Amygdala (tissue), 56 donors: Measurements from ENCODE around the gene SLC6A6.

ENCODE experiments used
- DNase-seq, 56 donors: peaks; one replicate each; lab custom pipeline; 2025; lab: John Stamatoyannopoulos, UW

Gene SLC6A6

DNA sequence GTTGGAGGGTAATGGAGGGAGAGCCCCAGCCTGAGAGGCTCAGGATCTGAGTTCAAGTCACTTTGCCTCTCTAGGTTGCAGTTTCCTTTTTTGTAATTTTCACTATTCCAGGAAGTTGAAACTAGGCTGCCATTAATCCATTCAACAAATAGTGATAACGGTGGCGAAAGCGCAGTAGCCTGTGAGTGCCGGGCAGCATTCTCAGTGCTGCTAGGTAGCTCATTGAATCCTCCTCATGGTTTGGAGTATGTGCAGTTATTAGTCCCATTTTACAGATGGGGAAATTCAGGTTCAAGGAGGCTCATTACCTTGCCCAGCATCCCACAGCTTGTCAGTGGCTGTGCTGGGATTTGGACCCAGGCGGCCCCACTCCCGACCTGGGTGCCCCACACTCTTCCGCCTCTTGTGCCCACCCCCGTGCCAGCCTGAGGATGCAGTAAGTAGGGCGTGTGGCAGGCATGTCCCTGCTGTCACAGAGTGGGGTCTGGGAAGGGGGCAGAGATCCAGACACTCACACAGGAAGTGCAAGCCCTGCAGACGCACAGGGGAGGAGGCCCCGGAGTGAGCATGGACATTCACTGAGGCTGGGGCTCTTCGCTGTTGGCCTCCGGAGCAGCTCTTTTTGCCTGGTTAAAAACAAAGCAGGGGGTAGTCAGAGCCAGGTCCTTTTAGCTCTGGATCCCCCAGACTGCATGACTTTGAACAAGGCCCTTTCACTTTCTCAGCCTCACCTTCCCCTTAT, 58.8 kb downstream of the SLC6A6 start:
- no peak for DNase-seq

DNA sequence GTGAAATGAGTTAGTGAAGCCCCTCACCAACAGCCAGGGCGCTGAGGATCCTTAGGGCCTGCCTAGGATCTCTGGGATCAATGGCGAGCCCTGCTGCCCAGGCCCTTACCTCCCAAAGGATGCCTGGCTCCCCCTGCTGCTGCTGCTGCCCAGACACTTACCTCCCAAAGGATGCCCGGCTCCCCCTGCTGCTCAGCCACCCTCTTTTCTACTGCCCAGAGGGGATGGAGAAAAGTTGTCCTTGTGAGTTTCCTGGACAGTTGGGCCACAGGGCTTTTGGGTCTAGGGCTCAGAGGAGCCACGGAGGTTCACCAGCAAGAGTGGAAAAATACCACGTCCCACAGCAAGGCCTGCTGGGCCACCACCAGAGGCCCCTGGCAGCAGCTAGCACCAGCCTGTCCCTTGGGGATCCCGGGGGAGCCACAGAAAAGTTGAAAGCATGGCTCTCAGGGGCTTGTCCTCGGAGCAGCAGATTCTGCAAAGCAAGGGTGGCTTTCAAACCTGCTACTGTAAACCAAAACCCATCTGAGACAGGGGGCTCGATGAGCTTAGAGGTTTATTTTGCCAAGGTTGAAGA, 59.4 kb downstream of the SLC6A6 start:
- peak in 32 of 56 donors; percentile 8 to 66 (median 32) for DNase-seq

DNA sequence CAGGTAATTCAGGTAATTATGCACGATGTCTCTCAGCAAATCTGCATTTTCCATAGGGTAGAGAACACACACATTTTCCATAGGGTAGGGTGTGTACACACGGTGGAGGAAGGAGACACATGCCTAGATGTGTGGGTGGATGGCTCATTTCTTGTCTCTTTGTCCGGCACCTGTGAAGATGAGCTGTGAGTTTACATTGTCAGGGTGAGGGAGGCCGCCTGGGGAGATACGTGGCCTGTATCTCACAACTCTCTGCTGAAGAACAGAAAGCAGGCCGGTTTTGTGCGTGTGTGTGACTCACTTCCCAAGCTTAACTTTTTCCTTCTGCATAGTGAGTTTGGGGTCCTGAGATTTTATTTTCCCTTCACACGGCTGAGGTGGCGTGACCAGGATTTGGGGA, 60.3 kb downstream of the SLC6A6 start:
- no peak for DNase-seq

DNA sequence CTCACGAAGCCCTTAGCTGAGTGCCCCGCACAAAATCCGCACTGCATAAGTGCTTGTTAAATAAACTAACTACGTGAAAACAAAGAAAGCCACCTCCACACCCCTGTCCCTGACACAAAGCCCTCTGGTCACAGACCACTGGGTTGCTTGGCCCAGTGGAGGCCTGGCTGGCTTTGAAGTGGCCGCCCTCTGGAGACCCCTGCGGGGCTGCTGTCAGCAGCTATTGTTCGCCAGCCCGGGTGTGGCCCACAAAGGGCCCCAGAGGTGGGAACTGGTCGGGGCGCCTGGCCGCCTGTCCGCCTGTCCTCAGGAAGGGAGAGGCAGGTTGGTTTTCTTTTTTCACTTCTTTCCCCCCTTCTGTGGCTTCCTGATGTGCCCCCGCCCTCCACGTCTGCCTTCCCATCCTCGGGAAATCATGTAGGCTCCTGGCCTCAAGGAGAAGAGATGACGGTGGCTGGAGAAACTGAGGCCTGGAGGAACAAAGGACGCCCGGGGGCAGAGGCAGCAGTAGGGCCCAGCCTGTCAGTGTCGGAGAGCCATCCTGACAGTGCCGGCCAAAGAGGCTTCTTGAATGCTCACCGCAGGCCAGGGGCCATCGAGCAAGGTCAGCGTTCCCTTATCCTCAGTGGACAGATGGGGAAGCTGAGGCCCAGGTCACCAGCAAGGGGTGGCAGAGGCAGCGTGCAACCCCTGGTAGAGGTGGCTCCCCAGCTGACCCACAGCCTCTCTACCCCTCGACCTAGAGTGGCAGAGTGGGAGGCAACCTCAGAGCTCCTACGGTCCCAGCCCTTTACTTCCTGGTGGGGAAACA, 61.1 kb downstream of the SLC6A6 start:
- DNase-seq = no peak

DNA sequence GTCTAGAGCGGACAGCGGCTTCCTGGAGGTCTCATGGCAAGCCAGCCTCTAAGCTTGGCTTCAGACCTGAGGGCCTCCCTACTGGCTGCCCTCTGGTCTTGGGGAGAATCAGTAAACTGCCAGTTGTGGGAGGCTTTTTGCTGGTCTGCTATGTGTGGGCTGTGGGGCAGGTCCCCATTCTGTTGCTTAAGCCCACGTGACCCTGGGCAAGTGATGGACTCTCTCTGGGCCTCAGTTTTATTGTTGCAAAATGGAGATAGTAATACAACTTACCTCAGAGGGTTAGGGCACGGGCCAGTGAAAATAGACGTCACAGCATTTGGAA, 61.7 kb downstream of the SLC6A6 start:
- no peak for DNase-seq

DNA sequence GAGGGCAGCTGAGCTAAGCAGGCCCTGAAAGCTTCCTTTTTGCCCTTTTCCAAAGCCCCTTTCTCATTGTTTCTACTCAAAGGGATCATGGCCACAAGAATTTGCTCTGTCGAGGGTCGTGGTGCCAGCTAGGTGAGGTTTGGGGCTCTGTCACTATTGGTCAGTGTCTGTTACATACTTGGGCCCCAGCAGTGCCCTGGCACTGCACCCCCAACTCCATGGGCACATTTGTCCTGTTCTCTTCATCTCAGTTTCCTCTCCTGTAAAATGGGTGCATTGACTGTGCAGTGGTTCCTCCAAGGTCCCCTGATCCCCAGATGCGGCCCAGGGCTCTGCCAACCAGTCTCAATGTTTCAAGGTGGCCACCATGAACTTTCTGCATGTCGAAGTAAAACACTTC, 62.1 kb downstream of the SLC6A6 start:
- no peak for DNase-seq

DNA sequence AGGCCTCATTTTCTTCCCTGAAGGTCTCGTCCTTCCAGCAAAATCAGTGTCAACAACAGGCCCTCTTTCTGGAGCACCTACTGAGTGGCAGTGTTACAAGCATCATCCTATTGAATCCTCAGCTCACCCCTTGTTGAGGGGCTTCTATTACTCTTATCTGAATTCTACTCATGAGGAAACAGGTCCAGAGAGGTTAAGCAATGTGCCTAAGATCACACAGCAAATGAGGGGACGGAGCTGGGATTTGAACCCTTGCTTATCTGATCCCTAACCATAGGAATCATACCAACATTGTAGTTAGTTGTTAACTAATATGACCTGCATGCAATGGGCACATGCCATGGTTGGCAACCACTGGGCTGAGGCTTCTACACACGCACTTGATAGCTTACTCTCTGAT, 63.0 kb downstream of the SLC6A6 start:
- no peak for DNase-seq

DNA sequence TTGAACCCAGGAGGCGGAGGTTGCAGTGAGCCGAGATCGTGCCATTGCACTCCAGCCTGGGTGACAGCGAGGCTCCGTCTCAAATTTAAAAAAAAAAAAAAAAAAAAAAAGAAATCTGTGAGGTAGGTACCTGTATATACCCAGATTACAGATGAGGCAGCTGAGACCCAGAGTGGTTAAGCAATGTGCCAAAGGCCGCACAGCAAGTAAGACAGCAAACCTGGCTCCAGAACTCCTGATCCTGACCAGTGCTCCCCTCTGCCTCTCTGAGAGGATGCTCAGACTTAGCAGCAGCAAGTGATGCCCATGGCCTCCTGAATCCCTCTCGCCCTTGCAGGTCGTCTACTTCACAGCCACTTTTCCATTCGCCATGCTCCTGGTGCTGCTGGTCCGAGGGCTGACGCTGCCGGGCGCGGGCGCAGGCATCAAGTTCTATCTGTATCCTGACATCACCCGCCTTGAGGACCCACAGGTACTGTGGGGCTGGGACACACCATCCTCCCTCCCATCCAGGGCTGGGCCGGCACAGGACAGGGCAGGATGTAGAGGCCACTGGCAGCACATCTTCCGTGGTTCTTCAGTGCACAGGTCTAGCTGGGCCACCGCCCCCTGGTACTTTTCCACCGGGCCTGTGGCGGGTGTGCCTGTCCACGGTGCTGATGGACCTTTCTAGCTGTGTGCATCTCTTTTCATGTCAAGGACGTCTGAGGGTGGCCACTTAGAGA, 63.9 kb downstream of the SLC6A6 start:
- DNase-seq = no peak

DNA sequence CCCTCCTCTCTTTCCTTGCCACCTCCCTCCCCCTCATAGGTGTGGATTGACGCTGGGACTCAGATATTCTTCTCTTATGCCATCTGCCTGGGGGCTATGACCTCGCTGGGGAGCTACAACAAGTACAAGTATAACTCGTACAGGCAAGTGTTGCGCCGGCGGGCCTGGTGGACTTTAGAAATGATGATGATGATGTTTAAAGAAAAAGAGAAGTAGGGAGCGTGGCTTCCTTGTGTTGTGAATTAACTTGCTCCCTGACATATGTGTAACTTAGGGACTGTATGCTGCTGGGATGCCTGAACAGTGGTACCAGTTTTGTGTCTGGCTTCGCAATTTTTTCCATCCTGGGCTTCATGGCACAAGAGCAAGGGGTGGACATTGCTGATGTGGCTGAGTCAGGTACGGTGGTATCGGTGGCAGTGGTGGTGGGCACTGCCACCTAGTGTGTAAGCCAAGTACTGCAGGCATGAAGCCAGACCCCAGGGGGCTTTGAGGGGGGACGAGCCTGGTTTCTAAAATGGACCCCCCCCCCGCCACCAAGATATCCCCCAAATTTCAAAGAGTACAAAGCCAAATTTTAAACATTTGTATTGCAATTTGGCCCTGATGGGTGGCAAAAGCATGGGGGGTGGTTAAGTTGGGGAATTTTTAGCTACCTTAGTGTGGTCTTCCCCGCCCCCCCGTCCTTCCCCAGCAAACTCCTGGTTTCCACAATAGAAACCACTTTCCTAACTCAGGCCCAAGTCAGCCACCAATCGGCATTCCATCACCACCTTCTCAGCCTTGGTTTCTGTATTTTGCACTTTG, 65.6 kb downstream of the SLC6A6 start:
- peak in 30 of 56 donors; percentile 3 to 58 (median 19) for DNase-seq

DNA sequence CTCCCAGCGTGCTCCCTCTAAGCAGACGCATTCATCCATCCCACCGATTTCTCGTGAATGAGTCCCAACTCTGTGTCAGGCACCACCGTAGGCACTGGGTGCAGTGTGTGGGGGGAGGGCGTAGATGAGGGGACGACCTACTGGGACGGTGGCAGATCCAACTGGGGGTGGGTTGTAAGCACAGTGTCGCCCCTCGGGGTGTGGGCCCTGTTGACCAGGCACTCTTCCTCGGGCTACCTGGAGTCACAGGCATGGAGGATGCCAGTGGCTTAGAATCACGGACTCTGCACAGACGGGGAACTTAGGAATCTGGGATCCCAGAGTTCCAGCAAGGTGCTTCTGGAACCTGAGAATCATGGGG, 66.2 kb downstream of the SLC6A6 start:
- DNase-seq = no peak

DNA sequence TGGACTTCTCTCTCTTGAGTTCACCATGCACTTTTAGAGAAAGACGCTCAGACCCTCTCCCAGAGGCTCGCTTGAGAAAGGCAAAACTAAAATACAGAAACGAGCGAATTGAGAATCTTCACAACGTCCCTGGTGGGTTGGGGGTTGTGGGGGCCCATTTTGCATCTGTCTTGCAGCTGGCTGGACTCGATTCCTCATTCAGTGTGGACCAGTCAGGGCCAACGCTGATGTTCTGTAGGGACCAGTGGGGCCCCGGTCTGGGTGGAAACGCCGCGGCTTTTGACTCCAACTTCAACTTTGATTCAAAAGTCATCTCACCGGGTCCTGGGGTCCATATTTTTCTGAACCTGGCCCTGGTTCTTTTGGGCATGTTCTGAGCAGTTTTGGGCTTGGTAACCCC, 68.1 kb downstream of the SLC6A6 start:
- DNase-seq = no peak

DNA sequence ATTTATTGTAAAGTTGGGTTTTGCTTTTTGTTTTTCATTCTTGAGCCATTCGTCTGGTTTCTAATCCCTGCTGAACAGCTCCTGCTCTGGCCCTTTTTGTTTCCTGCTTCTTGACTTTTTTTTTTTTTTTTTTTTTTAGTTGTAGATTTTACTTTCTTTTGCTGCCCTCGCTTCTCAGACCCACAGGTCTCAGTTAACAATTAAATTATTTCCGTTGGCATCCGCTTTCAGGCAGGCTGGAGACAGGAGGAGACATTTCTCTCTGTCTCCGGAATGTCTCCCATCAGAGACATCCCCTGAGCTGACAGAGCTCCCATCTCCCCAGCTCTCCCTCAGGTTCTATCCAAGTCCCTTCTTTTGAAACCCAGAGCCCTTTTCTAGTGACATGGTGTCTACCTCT, 68.6 kb downstream of the SLC6A6 start:
- DNase-seq = no peak

DNA sequence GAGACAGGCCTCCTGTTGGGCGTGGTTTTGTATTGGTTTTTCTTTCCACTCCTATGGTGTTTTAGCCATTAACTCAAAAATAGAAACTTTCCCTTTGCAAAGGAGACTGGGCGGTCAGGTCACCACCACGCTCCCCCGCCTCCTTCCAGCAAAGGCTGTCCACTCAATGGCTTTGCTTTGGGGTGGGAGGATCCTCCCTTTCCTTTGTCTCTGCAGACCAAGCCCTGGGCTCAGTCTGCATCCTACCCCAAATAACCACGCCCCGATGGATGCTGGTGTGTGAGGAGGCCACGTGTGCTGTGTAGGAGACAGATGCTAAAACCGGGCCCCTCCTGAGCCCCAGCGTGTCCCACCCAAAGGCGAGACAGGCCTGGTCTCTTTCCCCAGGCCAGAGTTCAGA, 69.3 kb downstream of the SLC6A6 start:
- no peak for DNase-seq

DNA sequence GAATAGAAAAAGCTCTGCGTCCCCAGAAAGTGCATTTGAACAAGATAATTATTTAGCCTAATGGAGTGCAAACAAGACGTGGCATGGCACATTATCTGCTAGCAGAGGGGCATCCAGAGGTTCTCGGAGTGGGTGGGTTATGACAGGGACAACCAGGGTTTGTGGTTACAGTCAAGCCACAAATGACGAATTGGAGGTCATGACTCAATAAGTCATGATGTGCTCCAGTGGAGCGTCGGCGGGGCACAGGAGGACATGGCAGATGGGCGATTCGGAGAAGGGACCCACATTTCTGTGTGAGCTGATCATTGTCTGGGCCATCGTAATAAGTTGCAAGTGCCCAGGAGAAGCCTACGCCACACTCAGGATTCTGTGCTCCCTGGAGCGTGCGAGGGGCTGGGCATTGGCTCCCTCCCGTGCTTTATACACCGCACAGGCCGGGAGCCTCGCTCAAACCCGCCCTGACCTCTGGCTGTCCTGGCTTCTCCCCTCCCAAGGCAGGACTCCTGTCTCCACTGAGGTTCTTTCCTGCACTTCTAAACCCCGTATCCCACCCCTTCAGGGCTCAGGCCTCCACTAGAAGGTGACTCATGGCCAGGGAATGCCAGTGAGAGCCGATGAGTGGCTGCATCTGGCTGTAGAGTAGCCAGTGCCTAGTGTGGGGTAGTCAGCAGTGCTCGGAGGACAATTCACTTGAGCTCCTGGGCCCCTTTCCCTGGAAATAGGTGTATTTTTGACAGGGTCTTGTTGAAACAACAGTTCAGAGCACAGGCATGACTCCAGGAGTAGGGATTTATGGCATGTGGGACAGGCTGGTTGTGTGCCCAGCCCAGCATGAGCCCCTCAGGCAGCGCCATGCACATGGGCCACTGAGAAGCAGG, 70.3 kb downstream of the SLC6A6 start:
- DNase-seq = no peak

DNA sequence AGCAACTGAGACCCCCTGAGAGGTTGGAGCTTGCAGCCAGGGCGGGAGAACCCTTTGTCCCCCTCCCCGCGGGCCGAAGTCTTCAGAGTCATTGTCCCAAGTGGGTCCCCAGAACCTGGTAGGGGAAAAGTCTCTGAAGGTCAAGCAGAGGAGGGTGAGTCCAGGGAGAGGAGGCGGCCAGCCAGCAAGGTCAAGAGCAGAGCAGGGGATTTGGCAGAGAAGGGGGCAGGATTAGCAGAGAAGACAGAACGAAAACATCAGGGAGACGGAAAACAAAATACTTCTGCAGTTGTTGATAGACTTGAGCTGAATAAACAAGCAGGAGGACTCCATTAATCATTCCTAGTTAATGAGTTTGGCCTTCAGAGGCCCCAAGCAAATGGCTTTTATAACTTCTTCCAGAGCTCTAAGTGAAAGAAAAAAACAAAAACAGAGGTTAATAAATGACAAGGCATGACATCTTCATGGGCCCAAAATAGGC, 71.0 kb downstream of the SLC6A6 start:
- DNase-seq = no peak

DNA sequence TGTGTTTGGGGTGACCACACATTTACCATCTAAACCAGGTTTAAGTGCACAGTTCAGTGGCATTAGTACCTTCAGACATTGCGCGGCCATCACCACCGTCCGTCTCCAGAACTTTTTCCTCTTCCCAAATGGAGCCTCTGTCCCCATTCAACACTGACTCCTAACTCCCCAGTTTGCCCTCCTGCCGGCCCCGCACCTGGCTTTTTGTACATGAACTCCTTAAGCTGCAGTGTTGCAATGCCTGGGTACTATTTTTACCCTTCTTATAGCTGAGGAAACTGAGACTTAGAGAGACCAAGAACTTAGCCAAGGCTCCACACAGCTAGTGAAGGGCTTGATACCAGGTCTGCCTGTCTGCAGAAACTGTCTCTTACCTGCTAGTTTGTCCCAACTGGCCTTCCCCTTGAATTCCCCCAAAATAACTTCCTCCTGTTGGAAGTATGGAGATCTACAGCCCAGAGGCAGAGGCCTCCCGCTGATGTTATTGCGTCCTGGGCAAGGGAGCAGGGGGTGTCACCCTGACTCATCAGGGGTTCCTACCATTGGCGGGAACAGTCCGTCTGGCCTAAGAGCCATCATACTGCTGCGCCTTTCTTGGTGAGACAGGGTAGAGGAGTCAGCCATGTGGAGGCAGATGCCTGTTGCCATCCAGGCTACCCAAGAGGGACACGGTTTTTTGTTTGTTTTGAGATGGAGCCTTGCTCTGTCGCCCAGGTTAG, 72.1 kb downstream of the SLC6A6 start:
- no peak for DNase-seq

DNA sequence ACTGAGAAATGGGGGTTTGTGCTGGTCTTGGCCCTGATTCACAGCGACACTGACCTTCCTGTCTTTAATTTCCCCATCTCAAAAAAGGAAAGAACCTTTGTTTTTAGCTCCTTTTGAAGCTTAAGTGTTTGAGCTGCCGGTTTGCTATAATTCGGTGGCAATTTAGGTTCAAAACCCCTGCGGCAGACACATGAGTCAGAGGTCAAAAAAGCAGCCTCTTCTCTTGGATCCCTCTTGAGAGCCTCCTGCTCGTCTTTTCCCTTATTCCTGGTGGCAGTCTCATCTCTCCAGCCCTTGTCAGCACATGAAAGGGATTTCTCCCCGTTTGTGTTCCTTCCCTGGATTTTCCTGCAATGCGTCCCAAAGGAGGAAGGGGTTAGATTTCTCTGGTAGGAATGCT, 73.2 kb downstream of the SLC6A6 start:
- DNase-seq = no peak

DNA sequence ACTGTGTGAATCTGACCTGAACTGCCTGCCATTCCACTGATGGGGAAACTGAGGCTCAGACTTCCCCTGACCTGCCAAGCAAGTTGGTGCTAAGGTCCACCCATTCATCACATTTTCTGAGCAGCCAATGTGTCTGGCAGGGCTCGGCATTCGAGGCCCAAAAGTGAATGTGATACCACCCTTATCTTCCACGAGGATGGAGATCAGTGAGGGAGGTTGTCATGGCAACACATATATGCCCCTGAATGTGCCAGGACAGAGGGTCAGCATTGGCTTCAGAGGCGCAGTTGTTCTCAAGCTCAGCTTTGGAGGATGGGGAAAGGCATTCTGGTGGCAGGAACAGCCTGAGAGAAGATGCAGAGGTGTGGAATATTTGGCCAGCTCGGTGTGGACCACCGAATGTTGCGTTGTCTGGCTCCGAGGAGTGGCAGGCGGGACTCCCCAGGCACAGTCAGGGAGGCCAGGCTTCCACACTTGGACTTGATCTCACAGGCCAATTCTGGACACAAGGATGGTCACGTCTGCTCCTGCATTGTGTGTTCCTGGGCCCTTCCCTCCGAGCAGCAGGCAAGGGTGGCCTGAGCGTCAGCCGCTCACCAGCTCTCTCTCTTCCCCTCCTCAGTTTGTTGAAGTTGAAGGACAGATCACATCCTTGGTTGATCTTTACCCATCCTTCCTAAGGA, 74.3 kb downstream of the SLC6A6 start:
- no peak for DNase-seq
